Measurements from ENCODE around the gene FSTL1.

GRCh38 chr3:120428924-120429323 is 21.9 kb downstream of the FSTL1 start:
- TF ChIP-seq POLR2A (IDR thresholded peaks at IDR 0.05; ENCODE audit: low read length) (no peak), GATA1 (IDR thresholded peaks at IDR 0.05; ENCODE audit: low read depth, low read length) (no peak)
